Right lobe of liver (tissue), 6 donors: ENCODE results near the gene PODXL. TPM values are rescaled to one million over a fixed set of nuclear protein-coding genes. Genes with fewer than 3 reads are reported as not detected.

Experiments
- ATAC-seq, 4 donors: fragments of 200-7000 bp; cut with Tn5 transposase; one replicate each; pipeline ENCODE4 v1.9.1; 2020; ENCODE audit warnings: mild to moderate bottlenecking in 4 of 4, moderate library complexity in 4 of 4
- DNase-seq, 3 donors: peaks; one replicate each; pipeline ENCODE4 v3.0.0-alpha.2; 2020
- H3K27ac ChIP-seq, 3 donors: fragments of 200-600 bp; one replicate each; pipeline ENCODE4 v1.8.0; 2022
- H3K27me3 ChIP-seq, 2 donors: fragments of 200-600 bp; one replicate each; pipeline ENCODE4 v1.8.0; 2022
- H3K36me3 ChIP-seq, 4 donors: fragments of 200-600 bp; sonication (generic) in 1 of 4; one replicate each; pipeline versions ENCODE4 v1.5.1 to v1.8.0; 2017 to 2022; ENCODE audit warnings: control low read depth in 1 of 4
- H3K4me1 ChIP-seq, 4 donors: fragments of 200-600 bp; sonication (generic) in 1 of 4; one replicate each; pipeline versions ENCODE4 v1.5.1 to v1.8.0; 2017 to 2022; ENCODE audit warnings: control low read depth in 1 of 4
- H3K4me3 ChIP-seq, 3 donors: fragments of 200-600 bp; one replicate each; pipeline ENCODE4 v1.8.0; 2022
- H3K9me3 ChIP-seq, 4 donors: fragments of 200-600 bp; sonication (generic) in 1 of 4; one replicate each; pipeline versions ENCODE4 v1.5.1 to v1.8.0; 2017 to 2022; ENCODE audit warnings: control low read depth in 1 of 4
- CTCF ChIP-seq, 4 donors: fragments of 200-600 bp in 3 of 4; fragments of 450-650 bp in 1 of 4; IDR thresholded peaks; one replicate each; pipeline versions ENCODE4 v1.5.1 to v1.8.0; 2016 to 2022; ENCODE audit warnings: antibody characterized with exemption in 4 of 4, mild to moderate bottlenecking in 2 of 4
- POLR2A ChIP-seq: fragments of 450-650 bp; IDR thresholded peaks from one replicate; pipeline ENCODE4 v1.6.1; 2017; ENCODE audit warnings: antibody characterized with exemption, mild to moderate bottlenecking
- WGBS: methylation state at CpG from one replicate; pipeline ENCODE4 v1.1.6; 2018; ENCODE audit warnings: low coverage, low lambda C conversion rate; ENCODE audit not compliant: insufficient coverage; ENCODE audit errors: missing lambda C conversion rate; 5-methylcytosine and 5-hydroxymethylcytosine counted together
- intact Hi-C, 2 donors: fragments of 100-400 bp; cut with DNase I; formaldehyde crosslinking; loops; one replicate each; pipeline versions ENCODE4 v1.11.2 to v1.14.1; 2022
- total RNA-seq, 6 experiments: library from RNA; depleted of rRNA in 2 of 6; stranded (reverse); fragments of >200 nt in 2 of 6; fragmentation: NEBNext Ultra II Directional in 3 of 6; extraction: Animal tissue kit (Norgen Biotek cat#: 25700) in 3 of 6; gene quantifications; one replicate each; pipeline versions ENCODE4 v1.1.0 to v1.2.4, GENCODE V29; 2016 to 2023
- donor health status: DM: no; HTN: yes; CAD: no.
- donor health status: DM: no; HTN: no; CAD: no.
- donor health status: DM: no; HTN: no; CAD: no.
- donor health status: DM: no; HTN: yes; CAD: no.
- donor health status: DM: no; HTN: yes; CAD: no.

Gene PODXL
- total RNA-seq, 6 experiments from 2014 or later = 2.1 to 11.4 (median 3.4) TPM

- DNase-seq = no peak
- Histone ChIP-seq H3K27ac (no peak overlapping the region), H3K27me3 (no peaks in the 10 kb centered on the region), H3K4me1 (no peaks in the 10 kb centered on the region), H3K4me3 (no peak overlapping the region), H3K9me3 (no peaks in the 10 kb centered on the region), H3K36me3 (no peaks in the 10 kb centered on the region)
- TF ChIP-seq POLR2A (no peak), CTCF (IDR thresholded peaks at IDR 0.05) (no peak)
- intact Hi-C loops = no loop called here
- peak in 2 of 4 donors; percentile 28 to 49 for ATAC-seq
- 41% methylated on average over 4 of the region's 5 CpGs for WGBS
Observed at GRCh38 chr7:131586259-131586658, 29.8 kb upstream of the PODXL start.

GRCh38 chr7:131583430-131583829, 27.0 kb upstream of the PODXL start:
- H3K4me1 ChIP-seq = no peaks in the 10 kb centered on the region
- H3K27ac ChIP-seq = no peak overlapping the region
- intact Hi-C loops = no loop called here
- no peak overlapping the region for H3K4me3 ChIP-seq
- no peak for ATAC-seq
- H3K36me3 ChIP-seq = no peaks in the 10 kb centered on the region
- TF ChIP-seq CTCF (IDR thresholded peaks at IDR 0.05) (no peak), POLR2A (no peak)
- 81% methylated on average over 6 of the region's 9 CpGs for WGBS
- no peak for DNase-seq
- H3K27me3 ChIP-seq = no peaks in the 10 kb centered on the region
- no peaks in the 10 kb centered on the region for H3K9me3 ChIP-seq

- H3K27me3 ChIP-seq = no peaks in the 10 kb centered on the region
- H3K9me3 ChIP-seq = no peaks in the 10 kb centered on the region
- intact Hi-C loops = no loop called here
- no peak overlapping the region for H3K27ac ChIP-seq
- TF ChIP-seq POLR2A = no peak
- no peak for TF ChIP-seq CTCF (IDR thresholded peaks at IDR 0.05)
- H3K4me3 ChIP-seq = no peak overlapping the region
- no peaks in the 10 kb centered on the region for H3K4me1 ChIP-seq
- peak; percentile 22 to 67 (median 55) for ATAC-seq
- WGBS = 33% methylated on average over 4 of the region's 16 CpGs
- no peaks in the 10 kb centered on the region for H3K36me3 ChIP-seq
- peak in 1 of 3 donors; percentile 32 for DNase-seq
Observed at GRCh38 chr7:131581241-131582051, 25.0 kb upstream of the PODXL start.

- no peak overlapping the region for H3K27ac ChIP-seq
- 31% methylated on average over 3 of the region's 3 CpGs for WGBS
- no peak overlapping the region for H3K4me3 ChIP-seq
- intact Hi-C loops = no loop called here
- H3K4me1 ChIP-seq = no peaks in the 10 kb centered on the region
- H3K9me3 ChIP-seq = no peaks in the 10 kb centered on the region
- no peaks in the 10 kb centered on the region for H3K27me3 ChIP-seq
- TF ChIP-seq POLR2A (no peak), CTCF (IDR thresholded peaks at IDR 0.05) (no peak)
- no peak for ATAC-seq
- DNase-seq = no peak
- no peaks in the 10 kb centered on the region for H3K36me3 ChIP-seq
Observed at GRCh38 chr7:131578602-131579001, 22.2 kb upstream of the PODXL start.
